ENCODE measurements around the gene COPS8. TPM values are rescaled to one million over a fixed set of nuclear protein-coding genes. Genes with fewer than 3 reads are reported as not detected.

COPS8 gene
- total RNA-seq, 1 donor from 2014 or later = 46.9 TPM

DNA sequence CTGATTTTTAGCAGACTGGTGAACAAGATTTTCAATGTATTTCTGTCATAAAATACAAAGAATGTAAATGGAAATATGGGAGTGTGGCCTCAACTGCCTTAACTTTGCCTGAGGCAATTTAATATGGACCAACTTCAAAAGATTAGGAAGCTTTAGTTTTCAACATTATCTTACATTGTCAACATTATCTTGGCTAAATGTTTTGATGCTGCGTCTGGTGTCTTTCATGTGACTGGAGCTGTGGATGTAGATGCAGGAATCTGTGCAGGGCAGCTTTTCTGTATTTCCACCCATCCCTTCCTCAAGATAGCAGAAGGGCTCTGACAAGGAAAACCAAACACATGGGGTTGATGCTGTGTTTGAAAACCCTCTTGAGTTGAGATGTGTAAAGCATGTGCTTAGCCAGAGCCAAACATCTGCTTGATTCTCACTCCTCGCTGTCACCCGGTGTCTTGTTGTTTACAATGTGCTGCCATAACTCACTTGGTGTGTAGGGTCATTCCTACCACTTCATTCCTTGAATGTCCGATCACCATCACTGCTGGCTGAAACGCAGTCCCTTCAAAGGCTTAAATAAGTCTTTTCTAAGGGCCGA is 33.0 kb downstream of the COPS8 start:
- peak overlapping the region; percentile 73 for H3K27ac ChIP-seq
- H3K27me3 ChIP-seq = no peaks in the 10 kb centered on the region
- intact Hi-C loops (cut with DNase I) = no loop called here
- H3K4me1 ChIP-seq = peaks cover 15% of the 10 kb centered on the region
- TF ChIP-seq POLR2AphosphoS5 (IDR thresholded peaks at IDR 0.05; ENCODE audit: insufficient read depth in 1 of 2, low read depth in 1 of 2) = no peak
- TF ChIP-seq, protein P1, sequence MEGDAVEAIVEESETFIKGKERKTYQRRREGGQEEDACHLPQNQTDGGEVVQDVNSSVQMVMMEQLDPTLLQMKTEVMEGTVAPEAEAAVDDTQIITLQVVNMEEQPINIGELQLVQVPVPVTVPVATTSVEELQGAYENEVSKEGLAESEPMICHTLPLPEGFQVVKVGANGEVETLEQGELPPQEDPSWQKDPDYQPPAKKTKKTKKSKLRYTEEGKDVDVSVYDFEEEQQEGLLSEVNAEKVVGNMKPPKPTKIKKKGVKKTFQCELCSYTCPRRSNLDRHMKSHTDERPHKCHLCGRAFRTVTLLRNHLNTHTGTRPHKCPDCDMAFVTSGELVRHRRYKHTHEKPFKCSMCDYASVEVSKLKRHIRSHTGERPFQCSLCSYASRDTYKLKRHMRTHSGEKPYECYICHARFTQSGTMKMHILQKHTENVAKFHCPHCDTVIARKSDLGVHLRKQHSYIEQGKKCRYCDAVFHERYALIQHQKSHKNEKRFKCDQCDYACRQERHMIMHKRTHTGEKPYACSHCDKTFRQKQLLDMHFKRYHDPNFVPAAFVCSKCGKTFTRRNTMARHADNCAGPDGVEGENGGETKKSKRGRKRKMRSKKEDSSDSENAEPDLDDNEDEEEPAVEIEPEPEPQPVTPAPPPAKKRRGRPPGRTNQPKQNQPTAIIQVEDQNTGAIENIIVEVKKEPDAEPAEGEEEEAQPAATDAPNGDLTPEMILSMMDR (IDR thresholded peaks at IDR 0.05) = no peak
- no peak for TF ChIP-seq POLR2A (IDR thresholded peaks at IDR 0.05)
- H3K36me3 ChIP-seq = no peaks in the 10 kb centered on the region
- peak in 1 of 2 donors; percentile 77 for DNase-seq (ENCODE audit: extremely low spot score in 2 of 2)
- no peak overlapping the region for H3K4me3 ChIP-seq
- no peaks in the 10 kb centered on the region for H3K9me3 ChIP-seq

DNA sequence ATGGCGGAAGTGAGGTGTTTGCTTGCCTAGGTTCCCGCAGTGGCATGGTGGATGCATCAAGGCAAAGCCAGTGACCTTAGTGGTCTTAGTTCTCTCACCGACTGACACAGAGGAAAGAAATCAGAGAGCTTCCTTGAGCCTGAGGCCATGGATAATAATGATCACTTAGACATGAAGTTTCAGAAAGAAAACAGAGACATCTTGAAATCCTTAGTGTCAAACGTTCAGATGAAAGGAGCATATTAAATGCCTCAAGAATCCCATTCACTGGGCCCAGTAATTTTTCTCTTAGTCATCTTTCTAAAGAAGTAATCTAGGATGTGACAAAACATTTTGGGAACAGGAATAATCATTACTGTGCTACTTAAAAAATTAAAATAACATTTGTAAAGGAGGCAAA is 35.2 kb downstream of the COPS8 start:
- H3K27ac ChIP-seq = peak overlapping the region; percentile 73
- no peak for DNase-seq (ENCODE audit: extremely low spot score in 2 of 2)
- H3K36me3 ChIP-seq = no peaks in the 10 kb centered on the region
- no peaks in the 10 kb centered on the region for H3K9me3 ChIP-seq
- TF ChIP-seq, protein P1 (IDR thresholded peaks at IDR 0.05) = no peak
- TF ChIP-seq POLR2AphosphoS5 (IDR thresholded peaks at IDR 0.05; ENCODE audit: insufficient read depth in 1 of 2, low read depth in 1 of 2) = no peak
- no peak for TF ChIP-seq POLR2A (IDR thresholded peaks at IDR 0.05)
- no peaks in the 10 kb centered on the region for H3K27me3 ChIP-seq
- H3K4me1 ChIP-seq = peaks cover 15% of the 10 kb centered on the region
- intact Hi-C loops (cut with DNase I) = loop anchor here (10.0 kb wide), 1 partner anchor 454 kb away; no protein-coding TSS in a partner anchor
- no peak overlapping the region for H3K4me3 ChIP-seq

DNA sequence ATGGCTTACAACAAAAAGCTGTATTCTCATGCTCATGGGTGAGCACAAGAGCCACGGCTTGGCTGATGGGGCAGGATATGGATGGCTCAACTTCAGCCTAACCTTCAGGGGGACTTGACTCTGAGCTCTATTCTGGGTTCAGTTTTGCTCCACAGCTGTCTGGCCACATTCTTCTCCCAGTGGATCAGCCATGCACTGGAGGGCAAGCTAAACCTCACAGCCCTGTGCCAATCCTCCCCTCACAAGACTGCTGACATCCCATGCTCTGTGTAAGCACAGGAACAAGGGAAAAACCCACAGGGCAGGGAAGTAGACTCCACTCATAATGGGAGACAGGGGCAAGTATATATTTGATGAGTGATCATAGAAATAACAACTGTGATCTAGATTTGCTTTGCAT is 35.6 kb downstream of the COPS8 start:
- intact Hi-C loops (cut with DNase I) = loop anchor here (10.0 kb wide), 1 partner anchor 453 kb away; no protein-coding TSS in a partner anchor
- H3K4me1 ChIP-seq = peaks cover 15% of the 10 kb centered on the region
- peak overlapping the region; percentile 73 for H3K27ac ChIP-seq
- TF ChIP-seq, protein P1 (IDR thresholded peaks at IDR 0.05) = no peak
- TF ChIP-seq POLR2A (IDR thresholded peaks at IDR 0.05) (no peak), POLR2AphosphoS5 (IDR thresholded peaks at IDR 0.05; ENCODE audit: insufficient read depth in 1 of 2, low read depth in 1 of 2) (no peak)
- no peak overlapping the region for H3K4me3 ChIP-seq
- H3K36me3 ChIP-seq = no peaks in the 10 kb centered on the region
- DNase-seq (ENCODE audit: extremely low spot score in 2 of 2) = no peak
- H3K27me3 ChIP-seq = no peaks in the 10 kb centered on the region
- no peaks in the 10 kb centered on the region for H3K9me3 ChIP-seq

DNA sequence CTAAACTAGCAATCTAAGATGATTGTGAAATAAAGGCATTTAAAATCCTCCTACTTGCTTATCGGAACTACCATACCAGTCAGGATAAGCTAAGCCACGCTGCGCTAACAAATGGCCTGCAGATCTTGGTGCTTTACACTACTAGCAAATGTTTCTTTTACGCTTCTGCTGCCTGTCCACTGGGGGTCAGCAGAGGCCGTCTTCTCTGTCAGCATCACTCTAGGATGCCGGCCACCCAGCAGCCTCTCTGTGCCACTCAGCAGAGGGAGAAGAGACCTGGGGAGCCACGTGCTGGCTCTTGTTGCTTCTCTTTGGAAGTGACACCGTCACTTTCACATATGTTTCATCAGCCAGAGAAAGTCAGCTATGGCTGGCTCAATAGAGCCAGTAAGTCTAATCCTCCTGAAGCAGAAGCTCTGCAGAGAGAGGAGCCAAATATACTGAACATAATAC is 36.6 kb downstream of the COPS8 start:
- TF ChIP-seq, protein P1 (IDR thresholded peaks at IDR 0.05) = peak in 2 of 3 experiments; percentile 47 to 63
- TF ChIP-seq POLR2A (IDR thresholded peaks at IDR 0.05) (no peak), POLR2AphosphoS5 (IDR thresholded peaks at IDR 0.05; ENCODE audit: insufficient read depth in 1 of 2, low read depth in 1 of 2) (peak in 1 of 2 donors; percentile 23)
- Histone ChIP-seq H3K4me1 (peaks cover 21% of the 10 kb centered on the region), H3K36me3 (no peaks in the 10 kb centered on the region), H3K4me3 (no peak overlapping the region), H3K27ac (peak overlapping the region; percentile 73), H3K27me3 (no peaks in the 10 kb centered on the region), H3K9me3 (no peaks in the 10 kb centered on the region)
- DNase-seq (ENCODE audit: extremely low spot score in 2 of 2) = peak in 1 of 2 donors; percentile 89
- intact Hi-C loops (cut with DNase I) = loop anchor here (10.0 kb wide), 1 partner anchor 453 kb away; no protein-coding TSS in a partner anchor

DNA sequence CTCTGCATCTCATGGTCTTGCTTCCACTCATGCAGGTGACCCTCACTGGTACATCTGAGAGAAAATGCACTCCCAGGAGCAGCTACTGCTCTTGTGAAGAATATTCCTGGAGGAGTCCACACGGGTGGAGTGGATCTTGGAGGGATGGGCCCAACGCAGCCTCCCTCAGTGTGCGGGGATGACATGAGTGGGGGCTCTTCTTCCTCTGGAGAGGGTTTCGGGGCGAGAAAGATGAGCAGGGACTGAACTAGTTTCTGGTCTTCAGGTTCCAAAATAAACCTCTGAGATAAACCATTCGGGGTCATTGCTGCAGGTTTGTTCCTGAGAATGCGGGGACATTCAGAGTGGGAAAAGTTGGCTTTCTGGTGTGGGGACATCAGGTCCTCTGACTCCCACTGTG is 39.1 kb downstream of the COPS8 start:
- Histone ChIP-seq H3K36me3 (no peaks in the 10 kb centered on the region), H3K27ac (peak overlapping the region; percentile 98), H3K27me3 (no peaks in the 10 kb centered on the region), H3K9me3 (no peaks in the 10 kb centered on the region), H3K4me1 (peaks cover 31% of the 10 kb centered on the region), H3K4me3 (no peak overlapping the region)
- TF ChIP-seq, protein P1 (IDR thresholded peaks at IDR 0.05) = no peak
- TF ChIP-seq POLR2A (IDR thresholded peaks at IDR 0.05) (no peak), POLR2AphosphoS5 (IDR thresholded peaks at IDR 0.05; ENCODE audit: insufficient read depth in 1 of 2, low read depth in 1 of 2) (no peak)
- intact Hi-C loops (cut with DNase I) = loop anchor here (10.0 kb wide), 1 partner anchor 450 kb away; no protein-coding TSS in a partner anchor
- peak in 1 of 2 donors; percentile 75 for DNase-seq (ENCODE audit: extremely low spot score in 2 of 2)
